Endothelial cell (in vitro differentiated cells): ENCODE data around the gene ACVR1B. TPM values are rescaled to one million over a fixed set of nuclear protein-coding genes. Genes with fewer than 3 reads are reported as not detected.

Experiments used
- DNase-seq: peaks from one replicate; pipeline ENCODE4 v3.0.0; 2021; ENCODE audit warnings: low spot score
- H3K27ac Mint-ChIP-seq: one replicate; pipeline ENCODE4 v1.8.0; 2021; ENCODE audit warnings: mixed read lengths, inconsistent platforms; ENCODE audit not compliant: unreplicated experiment
- H3K27me3 Mint-ChIP-seq: one replicate; pipeline ENCODE4 v1.8.0; 2021; ENCODE audit warnings: mild to moderate bottlenecking, moderate library complexity, mixed read lengths, inconsistent platforms; ENCODE audit not compliant: unreplicated experiment
- H3K36me3 Mint-ChIP-seq: one replicate; pipeline ENCODE4 v1.8.0; 2021; ENCODE audit warnings: mild to moderate bottlenecking, low read depth, mixed read lengths, inconsistent platforms; ENCODE audit not compliant: unreplicated experiment
- H3K4me1 Mint-ChIP-seq: one replicate; pipeline ENCODE4 v1.8.0; 2021; ENCODE audit warnings: mild to moderate bottlenecking, mixed read lengths, inconsistent platforms; ENCODE audit not compliant: unreplicated experiment
- H3K4me3 Mint-ChIP-seq: one replicate; pipeline ENCODE4 v1.8.0; 2021; ENCODE audit warnings: mild to moderate bottlenecking, mixed read lengths, inconsistent platforms; ENCODE audit not compliant: unreplicated experiment
- H3K9me3 Mint-ChIP-seq: one replicate; pipeline ENCODE4 v1.8.0; 2021; ENCODE audit warnings: mixed read lengths, inconsistent platforms; ENCODE audit not compliant: unreplicated experiment
- total RNA-seq: library from RNA; stranded (reverse); fragmentation: NEBNext Ultra II Directional; extraction: Animal tissue kit (Norgen Biotek cat#: 25700); gene quantifications from one replicate; pipeline ENCODE4 v1.2.1, GENCODE V29; 2021; ENCODE audit not compliant: unreplicated experiment
- TF ChIP-seq, protein P1 (sequence below): fragments of 200-600 bp; sonication (generic); IDR thresholded peaks from one replicate; pipeline ENCODE4 v1.5.0; 2021; ENCODE audit warnings: antibody characterized with exemption; ENCODE audit not compliant: unreplicated experiment

The ACVR1B gene
- total RNA-seq, 1 donor from 2014 or later: 30.5 TPM

- peaks cover 14% of the 10 kb centered on the region for H3K27me3 Mint-ChIP-seq
- no peak for DNase-seq
- peak overlapping the region; percentile 87 for H3K4me3 Mint-ChIP-seq
- TF ChIP-seq, protein P1, sequence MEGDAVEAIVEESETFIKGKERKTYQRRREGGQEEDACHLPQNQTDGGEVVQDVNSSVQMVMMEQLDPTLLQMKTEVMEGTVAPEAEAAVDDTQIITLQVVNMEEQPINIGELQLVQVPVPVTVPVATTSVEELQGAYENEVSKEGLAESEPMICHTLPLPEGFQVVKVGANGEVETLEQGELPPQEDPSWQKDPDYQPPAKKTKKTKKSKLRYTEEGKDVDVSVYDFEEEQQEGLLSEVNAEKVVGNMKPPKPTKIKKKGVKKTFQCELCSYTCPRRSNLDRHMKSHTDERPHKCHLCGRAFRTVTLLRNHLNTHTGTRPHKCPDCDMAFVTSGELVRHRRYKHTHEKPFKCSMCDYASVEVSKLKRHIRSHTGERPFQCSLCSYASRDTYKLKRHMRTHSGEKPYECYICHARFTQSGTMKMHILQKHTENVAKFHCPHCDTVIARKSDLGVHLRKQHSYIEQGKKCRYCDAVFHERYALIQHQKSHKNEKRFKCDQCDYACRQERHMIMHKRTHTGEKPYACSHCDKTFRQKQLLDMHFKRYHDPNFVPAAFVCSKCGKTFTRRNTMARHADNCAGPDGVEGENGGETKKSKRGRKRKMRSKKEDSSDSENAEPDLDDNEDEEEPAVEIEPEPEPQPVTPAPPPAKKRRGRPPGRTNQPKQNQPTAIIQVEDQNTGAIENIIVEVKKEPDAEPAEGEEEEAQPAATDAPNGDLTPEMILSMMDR: no peak
- no peaks in the 10 kb centered on the region for H3K9me3 Mint-ChIP-seq
- peaks cover 4% of the 10 kb centered on the region for H3K36me3 Mint-ChIP-seq
- peak overlapping the region; percentile 13 for H3K27ac Mint-ChIP-seq
- H3K4me1 Mint-ChIP-seq: peaks cover 29% of the 10 kb centered on the region
These were observed 56.5 kb downstream of the ACVR1B start for GRCh38 chr12:52007982-52008510.

- H3K36me3 Mint-ChIP-seq: peaks cover 14% of the 10 kb centered on the region
- no peaks in the 10 kb centered on the region for H3K9me3 Mint-ChIP-seq
- no peak overlapping the region for H3K27ac Mint-ChIP-seq
- peaks cover 20% of the 10 kb centered on the region for H3K27me3 Mint-ChIP-seq
- no peak for DNase-seq
- TF ChIP-seq, protein P1: no peak
- peaks cover 40% of the 10 kb centered on the region for H3K4me1 Mint-ChIP-seq
- H3K4me3 Mint-ChIP-seq: no peak overlapping the region
These were observed 57.7 kb downstream of the ACVR1B start for GRCh38 chr12:52009081-52009751.

DNA sequence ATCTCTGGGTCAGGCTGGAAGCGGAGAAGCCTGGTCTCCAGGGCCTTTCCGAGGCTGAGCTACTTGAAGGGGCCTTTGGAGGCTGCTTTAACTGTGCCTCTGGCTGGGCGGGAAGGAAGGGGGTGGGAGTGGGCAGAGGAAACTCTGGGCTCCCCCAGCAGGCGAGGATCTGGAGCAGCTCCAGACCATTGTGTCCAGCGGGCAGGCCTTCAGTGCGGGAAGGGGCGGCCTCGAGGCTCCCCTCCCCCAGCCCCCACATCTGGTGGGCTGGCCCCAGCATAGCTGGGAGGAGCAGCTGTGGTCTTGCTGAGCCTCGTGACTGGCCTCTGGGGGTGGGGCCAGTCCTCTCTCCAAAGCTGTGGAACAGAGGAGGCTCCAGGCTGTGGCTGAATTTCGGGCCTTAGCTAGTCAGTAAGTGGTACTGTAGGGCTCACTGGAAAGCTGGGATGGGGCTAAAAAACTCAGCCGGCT, 58.7 kb downstream of the ACVR1B start:
- Mint-ChIP-seq H3K4me3 (no peak overlapping the region), H3K27ac (peak overlapping the region; percentile 70), H3K9me3 (no peaks in the 10 kb centered on the region), H3K27me3 (peaks cover 20% of the 10 kb centered on the region), H3K4me1 (peaks cover 41% of the 10 kb centered on the region), H3K36me3 (peaks cover 16% of the 10 kb centered on the region)
- TF ChIP-seq, protein P1: no peak
- peak; percentile 86 for DNase-seq

DNA sequence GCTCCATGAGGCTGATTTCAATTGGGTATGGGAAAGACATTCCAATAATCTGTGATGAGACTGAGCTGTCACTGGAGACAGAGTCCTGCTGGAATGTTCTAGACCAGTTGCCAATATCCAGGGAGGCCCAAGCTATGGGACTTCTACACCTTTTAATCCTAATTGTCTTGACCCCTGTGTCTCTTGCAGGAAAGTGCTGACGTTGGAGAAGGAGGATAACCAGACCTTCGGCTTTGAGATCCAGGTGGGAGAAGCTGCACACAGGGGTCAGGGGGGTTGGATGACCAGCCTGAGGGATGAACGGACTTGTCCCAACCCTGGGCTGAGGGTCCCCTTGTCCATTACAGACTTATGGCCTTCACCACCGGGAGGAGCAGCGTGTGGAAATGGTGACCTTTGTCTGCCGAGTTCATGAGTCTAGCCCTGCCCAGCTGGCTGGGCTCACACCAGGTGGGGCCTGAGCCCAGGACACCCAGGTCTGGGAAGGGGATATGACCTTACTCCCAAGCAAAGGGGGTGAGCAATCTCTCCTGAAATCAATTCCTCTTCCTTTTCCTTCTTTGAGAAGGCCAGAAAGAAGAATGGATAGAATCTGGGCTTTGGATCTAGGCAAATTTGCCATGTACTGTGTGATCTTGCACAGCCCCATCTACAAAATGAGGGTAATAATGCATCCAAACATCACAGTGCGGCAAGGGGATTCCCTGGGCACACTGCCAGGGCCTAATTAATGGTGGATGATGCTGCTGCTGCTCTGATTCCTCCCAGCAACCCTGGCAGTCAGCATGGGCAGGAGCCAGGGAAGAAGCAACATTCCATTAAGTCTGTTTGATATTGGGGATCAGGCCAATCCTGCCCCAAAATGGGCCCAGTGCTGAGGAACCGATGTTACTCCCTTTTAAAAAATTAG, 59.4 kb downstream of the ACVR1B start:
- Mint-ChIP-seq H3K4me3 (peak overlapping the region; percentile 65), H3K27me3 (peaks cover 13% of the 10 kb centered on the region), H3K27ac (no peak overlapping the region), H3K4me1 (peaks cover 36% of the 10 kb centered on the region), H3K36me3 (peaks cover 15% of the 10 kb centered on the region), H3K9me3 (no peaks in the 10 kb centered on the region)
- TF ChIP-seq, protein P1: no peak
- no peak for DNase-seq
